Upper lobe of left lung (tissue), 4 donors: ENCODE measurements around the gene DPPA2.

ENCODE experiments used
- EP300 ChIP-seq, 4 donors: sonication (generic); formaldehyde crosslinking; IDR thresholded peaks; one replicate each; pipeline ENCODE4 v1.5.1; 2017; ENCODE audit warnings: antibody characterized with exemption in 4 of 4, control low read depth in 2 of 4
- POLR2AphosphoS5 ChIP-seq, 2 donors: sonication (generic); formaldehyde crosslinking; IDR thresholded peaks; one replicate each; pipeline ENCODE4 v1.5.1; 2017; ENCODE audit warnings: antibody characterized with exemption in 2 of 2
- TF ChIP-seq, protein P1 (sequence below), 6 experiments: fragments of 450-650 bp in 4 of 6; fragments of 200-600 bp in 2 of 6; sonication (generic) in 2 of 6; IDR thresholded peaks; one replicate each; pipeline ENCODE4 v1.5.1; 2016 to 2019; ENCODE audit warnings: antibody characterized with exemption in 6 of 6

GRCh38 chr3:109339197-109339596, 22.9 kb upstream of the DPPA2 start:
- TF ChIP-seq, protein P1, sequence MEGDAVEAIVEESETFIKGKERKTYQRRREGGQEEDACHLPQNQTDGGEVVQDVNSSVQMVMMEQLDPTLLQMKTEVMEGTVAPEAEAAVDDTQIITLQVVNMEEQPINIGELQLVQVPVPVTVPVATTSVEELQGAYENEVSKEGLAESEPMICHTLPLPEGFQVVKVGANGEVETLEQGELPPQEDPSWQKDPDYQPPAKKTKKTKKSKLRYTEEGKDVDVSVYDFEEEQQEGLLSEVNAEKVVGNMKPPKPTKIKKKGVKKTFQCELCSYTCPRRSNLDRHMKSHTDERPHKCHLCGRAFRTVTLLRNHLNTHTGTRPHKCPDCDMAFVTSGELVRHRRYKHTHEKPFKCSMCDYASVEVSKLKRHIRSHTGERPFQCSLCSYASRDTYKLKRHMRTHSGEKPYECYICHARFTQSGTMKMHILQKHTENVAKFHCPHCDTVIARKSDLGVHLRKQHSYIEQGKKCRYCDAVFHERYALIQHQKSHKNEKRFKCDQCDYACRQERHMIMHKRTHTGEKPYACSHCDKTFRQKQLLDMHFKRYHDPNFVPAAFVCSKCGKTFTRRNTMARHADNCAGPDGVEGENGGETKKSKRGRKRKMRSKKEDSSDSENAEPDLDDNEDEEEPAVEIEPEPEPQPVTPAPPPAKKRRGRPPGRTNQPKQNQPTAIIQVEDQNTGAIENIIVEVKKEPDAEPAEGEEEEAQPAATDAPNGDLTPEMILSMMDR (IDR thresholded peaks at IDR 0.05), result no peak
- TF ChIP-seq EP300 (IDR thresholded peaks at IDR 0.05) (no peak), POLR2AphosphoS5 (IDR thresholded peaks at IDR 0.05) (no peak)
